Prostate gland (tissue), 2 donors: Measurements from ENCODE around the gene CARMIL1. TPM values are rescaled to one million over a fixed set of nuclear protein-coding genes. Genes with fewer than 3 reads are reported as not detected.

Experiments used
- DNase-seq: peaks from one replicate; pipeline ENCODE4 v3.0.0-alpha.2; 2019; ENCODE audit warnings: low spot score
- H3K27ac ChIP-seq, 2 donors: fragments of 200-600 bp; sonication (generic); 2 replicates each; pipeline ENCODE4 v1.5.1; 2017 to 2019
- H3K27me3 ChIP-seq: fragments of 200-600 bp; sonication (generic); replicated peaks from 2 replicates; pipeline ENCODE4 v1.5.1; 2019; ENCODE audit not compliant: insufficient read depth
- H3K36me3 ChIP-seq, 2 donors: fragments of 200-600 bp; sonication (generic); 1 replicate in 1 of 2; 2 replicates in 1 of 2; pipeline versions ENCODE4 v1.5.1 to v1.8.1; 2017 to 2019
- H3K4me1 ChIP-seq: fragments of 200-600 bp; sonication (generic); replicated peaks from 2 replicates; pipeline ENCODE4 v1.5.1; 2019
- H3K4me3 ChIP-seq, 2 donors: fragments of 200-600 bp; sonication (generic); 2 replicates each; pipeline ENCODE4 v1.5.1; 2017 to 2019
- H3K9me3 ChIP-seq: fragments of 200-600 bp; sonication (generic); 2 replicates; pipeline ENCODE4 v1.5.1; 2017
- POLR2A ChIP-seq: fragments of 450-650 bp; IDR thresholded peaks from one replicate; pipeline ENCODE4 v1.6.1; 2016; ENCODE audit warnings: antibody characterized with exemption, mild to moderate bottlenecking
- POLR2AphosphoS5 ChIP-seq: sonication (generic); formaldehyde crosslinking; IDR thresholded peaks from one replicate; pipeline ENCODE4 v1.6.1; 2017; ENCODE audit warnings: antibody characterized with exemption
- WGBS: methylation state at CpG from one replicate; pipeline ENCODE4 v1.1.5; 2018; 5-methylcytosine and 5-hydroxymethylcytosine counted together
- intact Hi-C: fragments of 100-400 bp; cut with DNase I; formaldehyde crosslinking; loops from one replicate; pipeline ENCODE4 v1.14.2; 2022
- total RNA-seq, 2 donors: library from RNA; depleted of rRNA; stranded (reverse); fragments of >200 nt; gene quantifications; one replicate each; pipeline ENCODE4 v1.1.0, GENCODE V29; 2016
- TF ChIP-seq, protein P1 (sequence below), 4 experiments: fragments of 200-600 bp in 2 of 4; fragments of 450-650 bp in 2 of 4; sonication (generic) in 2 of 4; IDR thresholded peaks; 1 replicate in 3 of 4; 2 replicates in 1 of 4; pipeline ENCODE4 v1.5.1; 2016 to 2019; ENCODE audit warnings: antibody characterized with exemption in 4 of 4, mild to moderate bottlenecking in 2 of 4, moderate library complexity in 2 of 4

CARMIL1 gene
- total RNA-seq = 10 to 100 TPM; 12.9 to 71.7 TPM

DNA sequence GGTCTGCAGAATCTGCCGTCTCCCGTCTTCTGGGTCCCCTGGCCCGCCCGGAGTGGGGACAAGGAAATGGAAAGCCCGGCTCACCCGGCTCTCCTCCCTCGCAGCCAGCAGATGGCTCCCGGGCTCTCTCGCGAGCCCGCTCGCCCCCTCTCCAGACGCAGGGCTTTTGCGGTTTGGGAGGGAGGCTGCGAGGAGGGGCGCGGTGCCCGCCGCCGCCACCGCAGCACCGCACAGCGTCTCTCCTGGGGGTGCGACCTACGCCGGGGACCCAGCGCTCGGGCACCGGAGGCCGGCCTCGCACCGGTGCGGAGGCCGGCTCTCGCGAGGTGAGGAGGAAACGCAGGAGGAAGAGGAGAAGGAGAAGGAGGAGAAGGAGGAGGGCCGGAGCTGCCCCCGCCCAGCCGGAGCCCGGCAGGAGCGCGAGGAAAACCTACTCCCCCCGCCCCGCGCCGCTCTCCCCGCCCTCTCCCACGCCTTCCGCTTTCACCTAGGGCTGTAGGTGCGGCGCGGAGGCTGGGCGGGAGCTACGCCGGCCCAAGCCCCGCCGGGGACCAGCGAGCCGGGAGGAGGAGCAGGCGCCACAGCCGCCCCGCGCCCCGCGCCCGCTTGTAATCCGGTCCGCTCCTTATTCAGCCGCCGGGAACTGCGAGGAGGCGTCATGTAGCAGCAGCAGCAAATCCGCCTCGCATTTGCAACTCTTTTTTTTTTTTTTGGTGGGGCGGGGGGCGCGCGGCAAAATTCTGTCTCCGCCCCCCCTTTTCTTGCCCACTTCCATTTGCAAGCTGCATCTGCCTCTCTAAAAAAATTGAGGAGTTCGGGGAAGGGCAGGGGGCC, at the start of gene CARMIL1:
Gene CARMIL1, plus strand, starts transcription at position 461 of the 834 bp plus-strand sequence. CDS start 422 bp downstream, outside the sequence.
- Histone ChIP-seq H3K27me3 (no peaks in the 10 kb centered on the region), H3K9me3 (no peaks in the 10 kb centered on the region), H3K4me1 (peaks cover 6% of the 10 kb centered on the region), H3K36me3 (no peaks in the 10 kb centered on the region), H3K4me3 (peak within 1 kb of the TSS; percentile 71 to 78), H3K27ac (peak within 1 kb of the TSS; percentile 79 to 85)
- peak; percentile 89 for DNase-seq
- no peak for TF ChIP-seq POLR2AphosphoS5
- TF ChIP-seq POLR2A = peak; percentile 45
- TF ChIP-seq, protein P1, sequence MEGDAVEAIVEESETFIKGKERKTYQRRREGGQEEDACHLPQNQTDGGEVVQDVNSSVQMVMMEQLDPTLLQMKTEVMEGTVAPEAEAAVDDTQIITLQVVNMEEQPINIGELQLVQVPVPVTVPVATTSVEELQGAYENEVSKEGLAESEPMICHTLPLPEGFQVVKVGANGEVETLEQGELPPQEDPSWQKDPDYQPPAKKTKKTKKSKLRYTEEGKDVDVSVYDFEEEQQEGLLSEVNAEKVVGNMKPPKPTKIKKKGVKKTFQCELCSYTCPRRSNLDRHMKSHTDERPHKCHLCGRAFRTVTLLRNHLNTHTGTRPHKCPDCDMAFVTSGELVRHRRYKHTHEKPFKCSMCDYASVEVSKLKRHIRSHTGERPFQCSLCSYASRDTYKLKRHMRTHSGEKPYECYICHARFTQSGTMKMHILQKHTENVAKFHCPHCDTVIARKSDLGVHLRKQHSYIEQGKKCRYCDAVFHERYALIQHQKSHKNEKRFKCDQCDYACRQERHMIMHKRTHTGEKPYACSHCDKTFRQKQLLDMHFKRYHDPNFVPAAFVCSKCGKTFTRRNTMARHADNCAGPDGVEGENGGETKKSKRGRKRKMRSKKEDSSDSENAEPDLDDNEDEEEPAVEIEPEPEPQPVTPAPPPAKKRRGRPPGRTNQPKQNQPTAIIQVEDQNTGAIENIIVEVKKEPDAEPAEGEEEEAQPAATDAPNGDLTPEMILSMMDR (IDR thresholded peaks at IDR 0.05) = peak; percentile 49 to 79 (median 74)
- intact Hi-C loops = loop anchor here (1.0 kb wide), 1 partner anchor 211 kb away; no protein-coding TSS in a partner anchor
- under 1% methylated on average over 81 of the region's 81 CpGs for WGBS

DNA sequence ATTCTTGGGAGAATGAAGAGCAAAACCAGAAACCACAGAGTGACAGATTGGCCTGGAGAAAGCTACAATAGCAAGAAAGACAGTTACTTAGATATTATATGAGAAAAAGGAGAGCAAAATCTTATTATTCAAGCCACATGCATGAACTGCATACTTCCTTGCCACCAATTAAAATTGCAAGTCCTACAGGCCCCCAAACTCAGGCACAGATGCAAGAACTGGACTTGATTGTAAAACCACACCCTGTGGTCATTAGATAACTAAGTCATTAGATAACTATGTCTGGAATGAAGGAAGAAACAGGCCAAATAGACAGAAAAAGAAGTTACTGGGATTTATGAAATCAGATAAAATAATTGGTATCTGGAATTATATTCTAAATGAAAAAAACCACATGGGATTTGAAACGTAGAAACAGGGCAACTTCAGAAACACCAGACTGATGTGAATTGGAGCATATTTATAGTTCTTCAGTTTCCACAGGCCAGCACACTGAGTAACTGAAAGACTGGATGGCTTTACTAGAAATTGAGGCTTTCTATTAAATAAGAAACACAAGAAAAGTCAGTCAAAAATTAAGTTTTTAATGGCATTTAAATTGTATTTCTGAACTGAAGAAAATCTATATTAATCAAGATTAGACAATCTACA, 49.4 kb upstream of the CARMIL1 start:
- no peak for DNase-seq
- H3K27ac ChIP-seq = no peak overlapping the region
- no peaks in the 10 kb centered on the region for H3K4me1 ChIP-seq
- no peaks in the 10 kb centered on the region for H3K36me3 ChIP-seq
- WGBS = 50% methylated on average over 1 of the region's 1 CpG
- H3K4me3 ChIP-seq = no peak overlapping the region
- H3K27me3 ChIP-seq = no peaks in the 10 kb centered on the region
- intact Hi-C loops = loop anchor here (10.0 kb wide), 1 partner anchor 665 kb away; no protein-coding TSS in a partner anchor
- no peaks in the 10 kb centered on the region for H3K9me3 ChIP-seq
- TF ChIP-seq POLR2AphosphoS5 (no peak), POLR2A (no peak)
- TF ChIP-seq, protein P1 (IDR thresholded peaks at IDR 0.05) = no peak

DNA sequence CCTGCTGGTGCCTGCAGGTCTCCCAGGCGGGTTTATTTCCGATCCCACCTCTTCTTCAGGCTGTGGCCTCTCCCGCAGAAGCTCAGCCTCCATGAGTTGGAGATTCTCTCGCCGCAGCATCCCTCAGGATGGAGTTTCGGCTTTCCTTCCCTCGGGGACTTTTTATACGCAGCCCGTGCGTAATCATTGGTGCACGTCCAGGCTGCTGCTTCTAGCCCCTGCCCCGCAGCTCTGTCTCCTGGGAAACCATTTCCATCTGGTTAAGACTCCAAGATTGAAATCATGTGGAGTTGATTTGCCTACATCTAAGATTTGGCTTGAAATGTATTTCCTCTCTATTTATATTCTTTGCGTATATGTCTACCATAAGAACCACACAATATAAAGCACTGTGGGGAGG, 46.7 kb upstream of the CARMIL1 start:
- no peak for TF ChIP-seq POLR2A
- TF ChIP-seq, protein P1 (IDR thresholded peaks at IDR 0.05) = no peak
- TF ChIP-seq POLR2AphosphoS5 = no peak
- Histone ChIP-seq H3K27me3 (no peaks in the 10 kb centered on the region), H3K4me1 (no peaks in the 10 kb centered on the region), H3K4me3 (no peak overlapping the region), H3K27ac (no peak overlapping the region), H3K36me3 (no peaks in the 10 kb centered on the region), H3K9me3 (no peaks in the 10 kb centered on the region)
- WGBS = 76% methylated on average over 13 of the region's 13 CpGs
- intact Hi-C loops = no loop called here
- no peak for DNase-seq

DNA sequence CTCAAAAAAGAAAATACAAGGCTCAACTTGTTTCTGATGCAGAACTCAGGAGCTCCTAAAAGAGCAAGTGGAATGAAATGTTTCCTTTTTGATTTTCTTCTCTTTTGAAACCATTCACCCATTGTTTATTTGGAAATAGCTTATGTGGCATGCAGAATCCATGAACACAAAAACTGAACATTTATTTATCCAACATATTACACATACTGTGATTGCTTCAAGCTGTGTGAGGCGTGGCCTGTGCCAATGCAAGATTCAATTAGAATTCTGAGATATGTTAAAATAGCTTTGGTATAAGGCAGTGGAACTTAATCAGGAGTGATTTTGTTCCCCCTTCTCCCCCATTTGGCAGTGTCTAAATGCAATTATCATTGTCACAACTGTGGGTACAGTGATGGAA, 45.9 kb upstream of the CARMIL1 start:
- Histone ChIP-seq H3K27me3 (no peaks in the 10 kb centered on the region), H3K9me3 (no peaks in the 10 kb centered on the region), H3K4me1 (no peaks in the 10 kb centered on the region), H3K36me3 (no peaks in the 10 kb centered on the region), H3K4me3 (no peak overlapping the region), H3K27ac (no peak overlapping the region)
- TF ChIP-seq, protein P1 (IDR thresholded peaks at IDR 0.05) = no peak
- TF ChIP-seq POLR2A (no peak), POLR2AphosphoS5 (no peak)
- intact Hi-C loops = no loop called here
- 97% methylated on average over 1 of the region's 1 CpG for WGBS
- DNase-seq = no peak
